Thymus (tissue), 11 donors: ENCODE results near the gene GNAQ. TPM values are rescaled to one million over a fixed set of nuclear protein-coding genes. Genes with fewer than 3 reads are reported as not detected.

Experiments
- DNase-seq, 9 donors: peaks; one replicate each; pipeline ENCODE4 v3.0.0-alpha.2; 2013; ENCODE audit warnings: low spot score in 9 of 9, low read depth in 6 of 9, missing footprints in 1 of 9
- H3K27ac ChIP-seq, 2 donors: one replicate each; pipeline ENCODE4 v1.5.1; 2013; ENCODE audit warnings: control low read depth in 1 of 2, low read depth in 1 of 2, low read length in 1 of 2, mild to moderate bottlenecking in 1 of 2, moderate library complexity in 1 of 2
- H3K27me3 ChIP-seq, 2 donors: one replicate each; pipeline ENCODE4 v1.5.1; 2013; ENCODE audit warnings: low read length in 1 of 2; ENCODE audit not compliant: control insufficient read depth in 2 of 2, insufficient read depth in 1 of 2
- H3K36me3 ChIP-seq, 2 donors: one replicate each; pipeline ENCODE4 v1.5.1; 2013; ENCODE audit warnings: low read length in 1 of 2, mild to moderate bottlenecking in 1 of 2, moderate library complexity in 1 of 2; ENCODE audit not compliant: control insufficient read depth in 2 of 2, insufficient read depth in 2 of 2
- H3K4me1 ChIP-seq, 2 donors: one replicate each; pipeline ENCODE4 v1.5.1; 2013; ENCODE audit warnings: low read length in 2 of 2; ENCODE audit not compliant: control insufficient read depth in 2 of 2, insufficient read depth in 2 of 2
- H3K4me3 ChIP-seq, 2 donors: one replicate each; pipeline ENCODE4 v1.5.1; 2013; ENCODE audit warnings: low read length in 2 of 2, control low read depth in 1 of 2, mild to moderate bottlenecking in 1 of 2
- H3K9me3 ChIP-seq, 2 donors: one replicate each; pipeline ENCODE4 v1.5.1; 2013; ENCODE audit warnings: low read length in 1 of 2, mild to moderate bottlenecking in 1 of 2; ENCODE audit not compliant: control insufficient read depth in 2 of 2, insufficient read depth in 1 of 2
- WGBS: extraction: QIAGEN DNeasy Blood & Tissue Kit; methylation state at CpG from one replicate; pipeline ENCODE4 v1.1.7; 2013; 5-methylcytosine and 5-hydroxymethylcytosine counted together
- polyA plus RNA-seq: library from polyadenylated mRNA; stranded (reverse); fragments of 200-250 nt; gene quantifications from one replicate; pipeline ENCODE4 v1.2.3, GENCODE V29; 2013
- total RNA-seq: library from RNA; stranded (reverse); fragments of 120-200 nt; gene quantifications from one replicate; pipeline ENCODE4 v1.2.4, GENCODE V29; 2013
- donor health status: healthy.

Gene GNAQ
- total and polyA plus RNA-seq, 2 donors, result 18.7 to 23.5 TPM

DNA sequence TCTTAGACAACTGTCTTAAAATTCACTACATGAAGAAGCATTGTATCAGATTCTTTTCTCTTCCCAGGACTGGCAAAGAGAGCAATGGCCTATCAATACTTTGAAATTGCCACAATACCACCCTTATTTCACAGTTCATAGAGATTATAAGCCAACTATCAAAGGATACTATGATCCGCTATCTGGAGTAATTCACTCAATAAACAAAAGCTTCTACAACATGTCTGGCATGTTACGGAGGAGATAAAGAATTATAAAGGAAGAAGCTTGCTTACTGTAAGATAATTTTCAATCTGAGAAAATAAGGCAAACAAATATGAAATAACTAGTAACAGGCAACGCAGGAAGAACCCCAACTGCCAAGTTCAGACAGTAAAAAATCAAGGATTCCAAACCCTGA lies 114.8 kb downstream of the GNAQ start:
- Histone ChIP-seq H3K9me3 (no peaks in the 10 kb centered on the region), H3K27me3 (no peaks in the 10 kb centered on the region), H3K36me3 (peaks cover 3 to 30% of the 10 kb centered on the region in 2 donors), H3K4me3 (no peak overlapping the region), H3K27ac (peak overlapping the region; percentile 47 to 86), H3K4me1 (peaks cover 7 to 23% of the 10 kb centered on the region in 2 donors)
- WGBS, result 85% methylated on average over 3 of the region's 3 CpGs
- DNase-seq, result no peak

DNA sequence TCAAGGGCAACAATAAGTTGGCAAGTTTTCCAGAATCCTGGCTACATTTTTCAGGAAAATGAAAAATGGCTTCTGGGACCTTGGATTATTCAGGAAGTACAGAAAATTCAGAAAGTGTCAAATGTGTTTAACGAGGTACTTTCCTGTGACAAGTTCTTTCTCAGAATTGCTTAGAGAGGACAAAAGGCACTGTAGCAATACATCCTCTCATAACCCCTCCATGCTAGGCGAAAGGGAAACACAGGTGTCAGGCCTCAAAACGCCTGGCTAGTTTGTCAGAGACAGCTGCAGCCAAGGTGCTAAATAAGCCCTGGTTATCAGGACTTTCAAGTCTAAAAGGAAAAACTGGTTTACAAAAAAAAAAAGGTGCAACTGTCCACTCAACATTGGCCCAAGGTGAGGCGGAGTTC lies 115.2 kb downstream of the GNAQ start:
- H3K27me3 ChIP-seq, result no peaks in the 10 kb centered on the region
- H3K9me3 ChIP-seq, result no peaks in the 10 kb centered on the region
- peaks cover 3 to 28% of the 10 kb centered on the region in 2 donors for H3K36me3 ChIP-seq
- peaks cover 8 to 25% of the 10 kb centered on the region in 2 donors for H3K4me1 ChIP-seq
- H3K4me3 ChIP-seq, result no peak overlapping the region
- peak in 4 of 9 donors; percentile 49 to 78 (median 58) for DNase-seq
- 22% methylated on average over 4 of the region's 4 CpGs for WGBS
- H3K27ac ChIP-seq, result peak overlapping the region; percentile 47 to 86

DNA sequence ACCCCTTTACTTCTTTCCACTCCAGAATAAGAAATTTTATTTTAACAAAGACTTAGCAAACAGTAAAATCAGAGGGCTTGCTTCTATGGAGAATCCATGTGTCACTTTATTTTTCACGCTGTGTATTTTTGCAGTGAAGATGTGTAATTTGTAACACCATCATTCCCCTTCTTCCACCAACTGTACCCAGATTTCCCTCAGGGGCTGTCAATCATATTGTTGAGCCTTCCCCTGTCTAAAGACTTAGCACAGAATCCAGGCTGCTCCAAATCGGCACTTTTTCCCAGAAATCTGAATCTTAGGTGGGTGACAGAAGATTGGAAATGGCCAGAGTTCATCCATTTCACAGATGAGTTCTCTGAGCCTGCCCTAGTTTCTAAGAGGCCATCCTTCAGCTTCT lies 115.9 kb downstream of the GNAQ start:
- H3K4me1 ChIP-seq, result peaks cover 9 to 32% of the 10 kb centered on the region in 2 donors
- peak overlapping the region; percentile 6 to 86 for H3K27ac ChIP-seq
- H3K4me3 ChIP-seq, result no peak overlapping the region
- 95% methylated on average over 2 of the region's 2 CpGs for WGBS
- no peak for DNase-seq
- H3K9me3 ChIP-seq, result no peaks in the 10 kb centered on the region
- no peaks in the 10 kb centered on the region for H3K27me3 ChIP-seq
- H3K36me3 ChIP-seq, result peaks cover 3 to 21% of the 10 kb centered on the region in 2 donors

DNA sequence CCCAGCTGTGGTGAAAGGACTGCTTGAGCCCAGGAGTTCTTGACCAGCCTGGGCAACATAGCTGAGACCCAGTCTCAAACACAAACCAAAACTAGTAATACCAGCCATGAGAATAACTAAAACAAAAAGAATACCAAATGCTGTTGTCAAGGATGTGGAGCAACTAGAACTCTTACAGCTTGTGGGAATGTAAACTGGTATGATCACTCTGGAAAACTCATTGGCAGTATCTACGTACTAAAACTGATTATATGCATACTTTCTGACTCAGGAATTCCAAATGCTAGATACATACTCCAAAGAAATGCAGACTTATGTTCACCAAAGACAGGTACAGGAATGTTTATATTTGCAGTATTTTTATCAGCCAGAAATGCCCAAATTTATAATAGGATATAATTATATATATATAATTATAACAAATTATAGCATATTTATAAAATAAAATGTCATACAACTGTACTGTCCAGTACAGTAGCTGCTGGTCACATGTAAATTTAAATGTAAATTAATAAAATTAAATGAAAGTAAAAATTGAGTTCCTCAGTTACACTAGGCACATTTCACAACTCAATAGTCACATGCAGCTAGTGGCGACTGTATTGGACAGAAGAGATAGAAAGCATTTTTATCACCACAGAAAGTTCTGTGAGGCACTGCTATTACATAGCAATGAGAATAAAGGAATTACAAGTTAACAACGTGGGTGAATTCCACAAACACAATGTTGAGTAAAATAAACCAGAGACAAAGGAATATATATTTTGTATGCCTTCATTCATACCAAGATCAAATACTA lies 118.5 kb downstream of the GNAQ start:
- peaks cover 17 to 50% of the 10 kb centered on the region in 2 donors for H3K4me1 ChIP-seq
- no peak for DNase-seq
- H3K9me3 ChIP-seq, result no peaks in the 10 kb centered on the region
- H3K27me3 ChIP-seq, result no peaks in the 10 kb centered on the region
- WGBS, result 97% methylated on average over 3 of the region's 3 CpGs
- H3K36me3 ChIP-seq, result peaks cover 0 to 5% of the 10 kb centered on the region in 2 donors
- no peak overlapping the region for H3K4me3 ChIP-seq
- H3K27ac ChIP-seq, result no peak overlapping the region

DNA sequence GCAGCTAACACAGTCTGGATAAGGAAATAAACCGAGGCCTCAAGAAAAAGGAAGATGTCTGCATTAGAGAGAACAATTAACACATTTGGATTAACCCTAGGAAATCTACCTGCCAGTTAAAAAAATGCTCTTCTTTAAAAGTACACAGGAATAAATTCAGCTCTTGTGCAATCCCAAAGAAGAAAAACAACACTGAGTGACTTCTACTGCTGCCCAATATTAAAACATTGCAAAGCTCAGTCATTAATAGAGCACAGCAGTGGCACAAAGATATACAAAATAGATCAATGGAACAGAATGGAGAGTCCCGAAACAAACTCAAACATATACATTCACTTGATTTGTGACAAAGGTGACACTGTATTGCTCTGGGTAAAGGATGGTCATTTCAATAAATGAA lies 119.7 kb downstream of the GNAQ start:
- Histone ChIP-seq H3K27ac (no peak overlapping the region), H3K4me3 (no peak overlapping the region), H3K36me3 (peaks cover 0 to 8% of the 10 kb centered on the region in 2 donors), H3K27me3 (no peaks in the 10 kb centered on the region), H3K9me3 (no peaks in the 10 kb centered on the region), H3K4me1 (peaks cover 23 to 51% of the 10 kb centered on the region in 2 donors)
- no peak for DNase-seq
- 87% methylated on average over 2 of the region's 2 CpGs for WGBS

DNA sequence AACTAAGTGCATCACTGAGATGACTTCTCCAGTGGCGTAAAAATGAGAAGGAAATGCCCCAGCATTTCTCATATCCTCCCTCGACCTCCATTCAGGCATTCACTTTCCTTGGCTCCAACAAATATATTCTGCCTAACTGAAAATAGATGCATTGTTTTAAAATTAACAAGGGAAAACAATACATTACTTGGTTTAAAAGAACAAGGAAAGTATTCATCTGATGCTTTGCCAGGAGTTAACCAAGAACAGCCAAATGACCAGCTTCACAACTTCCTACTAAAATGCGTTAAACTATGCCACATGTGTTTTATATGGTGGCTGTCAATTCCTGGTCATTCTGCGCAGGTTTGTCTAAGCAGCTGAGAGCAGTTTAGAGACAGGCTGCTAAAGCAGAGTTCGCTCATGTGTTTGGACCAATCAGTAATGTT lies 121.4 kb downstream of the GNAQ start:
- Histone ChIP-seq H3K4me3 (no peak overlapping the region), H3K4me1 (peaks cover 19 to 39% of the 10 kb centered on the region in 2 donors), H3K27ac (peak overlapping the region; percentile 69 to 99), H3K36me3 (peaks cover 0 to 8% of the 10 kb centered on the region in 2 donors), H3K27me3 (no peaks in the 10 kb centered on the region), H3K9me3 (no peaks in the 10 kb centered on the region)
- DNase-seq, result peak in 1 of 9 donors; percentile 52
- 52% methylated on average over 5 of the region's 5 CpGs for WGBS

DNA sequence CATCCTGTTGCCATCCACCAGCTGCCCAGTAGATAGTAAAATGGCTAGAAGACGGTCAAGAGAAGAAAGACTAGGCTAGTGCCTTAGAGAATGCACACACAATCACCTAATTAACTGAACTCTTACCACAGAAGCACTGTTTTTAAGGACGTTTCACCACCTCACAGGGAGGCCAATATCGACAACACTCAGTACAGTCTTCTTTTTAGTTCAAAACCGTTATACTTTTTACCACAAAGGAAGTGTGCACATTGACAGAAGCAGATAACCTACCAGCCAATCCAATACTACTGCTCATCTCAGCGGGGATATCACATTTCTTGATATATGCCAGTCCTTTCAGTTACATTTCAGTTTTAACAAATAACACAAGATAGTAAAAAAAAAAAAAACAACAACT lies 122.3 kb downstream of the GNAQ start:
- WGBS, result 4% methylated on average over 5 of the region's 5 CpGs
- Histone ChIP-seq H3K27me3 (no peaks in the 10 kb centered on the region), H3K36me3 (peaks cover 0 to 8% of the 10 kb centered on the region in 2 donors), H3K4me1 (peaks cover 19 to 40% of the 10 kb centered on the region in 2 donors), H3K27ac (peak overlapping the region; percentile 94 to 99), H3K9me3 (no peaks in the 10 kb centered on the region), H3K4me3 (peak overlapping the region; percentile 36 to 37)
- DNase-seq, result peak; percentile 53 to 92 (median 73)

DNA sequence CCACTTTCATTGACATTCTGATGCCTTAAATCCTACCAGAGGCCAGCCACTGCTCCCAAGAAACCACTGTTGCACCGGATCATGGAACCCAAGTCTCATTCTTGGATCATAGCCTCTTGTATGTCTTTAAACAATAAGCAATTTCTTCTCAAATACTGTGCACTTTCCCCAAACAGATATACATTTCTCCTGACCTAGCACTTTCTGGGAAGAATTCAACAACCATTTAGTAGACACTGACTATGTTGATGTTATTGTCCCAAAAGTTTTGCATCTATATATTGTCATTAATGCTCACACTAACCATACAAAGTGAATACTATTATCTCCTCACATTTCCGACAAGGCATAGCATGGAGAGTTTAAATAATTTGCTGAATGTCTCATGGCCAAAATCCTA lies 123.3 kb downstream of the GNAQ start:
- WGBS, result 96% methylated on average over 2 of the region's 2 CpGs
- DNase-seq, result no peak
- H3K36me3 ChIP-seq, result peaks cover 0 to 3% of the 10 kb centered on the region in 2 donors
- H3K27me3 ChIP-seq, result no peaks in the 10 kb centered on the region
- H3K9me3 ChIP-seq, result no peaks in the 10 kb centered on the region
- peaks cover 23 to 47% of the 10 kb centered on the region in 2 donors for H3K4me1 ChIP-seq
- H3K27ac ChIP-seq, result peak overlapping the region; percentile 94 to 99
- H3K4me3 ChIP-seq, result peak overlapping the region in 1 of 2 donors; percentile 37

DNA sequence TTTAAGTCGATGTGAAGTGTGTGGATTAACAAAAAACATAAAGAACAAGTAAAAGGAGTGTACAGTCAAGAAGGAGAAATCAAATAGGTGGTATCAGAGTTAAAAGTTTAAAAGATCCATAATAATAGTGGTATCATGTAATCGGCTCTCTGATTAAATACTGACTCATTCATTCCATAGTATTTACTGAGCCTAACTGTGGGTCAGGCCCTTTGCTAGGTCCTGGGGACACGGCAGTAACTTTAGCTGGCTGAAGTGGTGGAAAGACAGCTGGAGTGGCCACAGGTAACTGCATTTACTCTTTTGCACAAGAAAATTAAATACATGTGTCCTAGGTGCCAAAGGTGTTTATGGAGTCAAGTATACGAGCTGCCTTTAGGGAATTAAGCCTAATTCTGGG lies 124.0 kb downstream of the GNAQ start:
- WGBS, result 89% methylated on average over 4 of the region's 4 CpGs
- H3K4me3 ChIP-seq, result no peak overlapping the region
- H3K36me3 ChIP-seq, result peaks cover 3 to 4% of the 10 kb centered on the region in 2 donors
- H3K27ac ChIP-seq, result peak overlapping the region in 1 of 2 donors; percentile 99
- no peaks in the 10 kb centered on the region for H3K27me3 ChIP-seq
- H3K4me1 ChIP-seq, result peaks cover 27 to 53% of the 10 kb centered on the region in 2 donors
- DNase-seq, result no peak
- H3K9me3 ChIP-seq, result no peaks in the 10 kb centered on the region
